Activated CD4-positive, CD25-positive, alpha-beta regulatory T cell (primary cell): ENCODE measurements around the gene PLSCR1.
"Not testable (repeated sequence)": the region's sequence is repeated elsewhere in the genome, so short reads cannot be mapped to it uniquely, and the experiment has no call there.

Source experiments
- DNase-seq, 4 experiments: peaks; one replicate each; lab custom pipeline; 2025; lab: John Stamatoyannopoulos, UW

Gene PLSCR1

DNA sequence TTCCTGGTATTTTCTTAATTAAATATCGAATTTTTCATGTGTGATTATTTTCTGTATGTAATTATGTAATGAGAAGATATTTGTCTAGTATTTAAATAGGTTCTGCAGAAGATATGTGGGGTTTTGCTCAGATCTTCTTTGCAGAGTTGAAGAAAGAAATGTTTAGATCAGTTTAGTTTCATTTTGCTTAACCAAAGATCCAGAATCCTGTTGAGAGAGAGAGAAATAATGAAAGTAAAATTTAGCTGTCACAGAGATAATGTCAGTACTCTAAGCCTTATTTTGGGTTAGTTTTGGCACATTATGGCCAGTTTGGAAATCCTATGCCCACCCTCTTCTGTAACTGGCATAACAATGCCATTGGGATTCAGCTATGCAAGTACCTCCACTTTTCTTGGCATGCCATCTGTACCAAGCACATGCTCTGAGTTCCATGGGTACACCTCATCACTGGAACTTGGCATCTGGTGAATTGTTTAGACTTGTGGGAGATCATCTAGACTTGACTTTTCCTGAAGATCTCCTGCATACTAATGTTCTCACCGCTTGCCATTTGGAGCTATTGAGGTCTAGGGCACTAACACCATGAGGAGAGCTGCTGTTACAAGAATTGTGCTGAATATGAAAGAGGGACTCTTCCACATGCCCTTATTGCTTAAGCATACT, 30.9 kb downstream of the PLSCR1 start:
- DNase-seq, result no peak

DNA sequence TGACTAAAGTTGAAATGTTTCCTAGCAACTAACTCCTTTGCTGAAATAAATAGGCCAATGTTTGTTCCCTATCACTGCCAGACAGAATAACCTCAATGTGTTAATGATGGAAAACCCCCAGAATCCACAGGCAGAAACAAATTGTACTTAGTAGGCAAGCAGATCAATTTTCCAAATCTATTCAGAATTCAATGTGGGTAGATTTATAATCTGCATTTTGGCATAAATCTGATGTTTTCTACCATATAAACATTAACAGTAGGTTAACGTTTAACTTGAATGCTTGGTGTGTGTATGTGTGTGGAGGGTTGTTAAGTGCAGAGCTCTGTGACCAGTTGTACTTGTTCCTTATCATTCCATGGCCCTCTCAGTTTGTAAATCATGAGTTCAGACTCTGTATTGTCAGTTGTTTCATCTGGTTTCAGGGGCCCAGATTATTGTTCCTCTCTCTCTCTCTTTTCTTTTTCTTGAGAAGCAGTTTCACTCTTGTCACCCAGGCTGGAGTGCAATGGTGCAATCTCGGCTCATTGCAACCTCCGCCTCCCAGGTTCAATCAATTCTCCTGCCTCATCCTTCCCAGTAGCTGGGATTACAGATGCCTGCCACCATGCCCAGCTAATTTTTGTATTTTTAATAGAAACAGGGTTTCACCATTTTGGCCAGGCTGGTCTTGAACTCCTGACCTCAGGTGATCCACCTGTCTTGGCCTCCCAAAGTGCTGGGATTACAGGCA, 32.8 kb downstream of the PLSCR1 start:
- DNase-seq, result no peak

DNA sequence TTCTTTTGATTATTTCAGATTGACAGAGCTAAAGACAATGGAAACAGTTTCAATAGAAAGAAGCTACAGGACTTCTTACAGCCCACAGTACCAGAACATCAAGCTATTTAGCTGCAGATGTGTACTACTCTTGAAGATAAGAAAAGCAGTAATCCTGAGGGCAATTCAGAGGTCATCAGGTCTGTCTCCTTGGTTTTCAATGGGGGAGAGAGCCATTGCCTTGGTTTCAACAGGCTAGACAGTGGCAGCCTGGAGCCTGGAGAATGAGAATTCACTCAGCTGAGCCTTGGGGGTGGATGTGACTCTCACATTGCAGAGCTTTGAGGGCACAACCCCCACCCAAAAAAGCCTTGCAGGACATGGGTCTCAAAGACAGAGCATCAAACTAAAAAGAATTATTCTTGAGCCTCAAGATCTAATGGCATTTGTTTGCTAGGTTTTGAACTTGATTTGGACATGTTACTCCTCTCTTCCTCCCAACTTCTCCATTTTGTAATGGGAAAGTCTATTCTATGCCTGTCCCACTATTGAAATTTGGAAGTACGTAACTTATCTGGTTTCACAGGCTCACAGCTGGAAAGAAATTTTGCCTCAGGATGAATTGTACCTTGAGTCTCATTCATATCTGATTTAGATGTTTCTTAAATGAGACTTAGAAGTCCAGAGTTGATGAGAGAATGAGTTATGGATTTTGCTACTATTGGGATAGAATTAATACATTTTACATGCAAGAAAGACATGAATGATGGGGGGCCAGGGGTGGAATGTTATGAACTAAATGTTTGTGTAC, 36.9 kb downstream of the PLSCR1 start:
- DNase-seq, result no peak

DNA sequence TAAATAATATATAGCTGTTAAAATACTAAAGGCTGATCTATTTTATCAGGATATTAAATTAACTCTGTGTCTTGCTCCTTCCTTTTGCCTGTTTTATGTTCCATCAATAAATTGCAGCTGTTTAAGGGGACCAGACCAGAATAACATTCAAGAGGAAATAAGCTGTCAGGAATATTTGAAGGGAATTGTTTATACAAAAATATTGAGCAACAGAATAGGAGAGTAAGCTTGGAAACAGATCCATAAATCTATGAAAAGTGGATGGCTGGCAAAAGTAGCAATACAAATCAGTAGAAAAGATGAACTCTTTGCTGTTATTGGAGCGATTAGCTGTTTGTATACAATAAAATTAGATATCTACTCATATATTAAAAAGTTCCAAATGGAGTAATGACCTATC, 38.9 kb downstream of the PLSCR1 start:
- DNase-seq, result no peak

DNA sequence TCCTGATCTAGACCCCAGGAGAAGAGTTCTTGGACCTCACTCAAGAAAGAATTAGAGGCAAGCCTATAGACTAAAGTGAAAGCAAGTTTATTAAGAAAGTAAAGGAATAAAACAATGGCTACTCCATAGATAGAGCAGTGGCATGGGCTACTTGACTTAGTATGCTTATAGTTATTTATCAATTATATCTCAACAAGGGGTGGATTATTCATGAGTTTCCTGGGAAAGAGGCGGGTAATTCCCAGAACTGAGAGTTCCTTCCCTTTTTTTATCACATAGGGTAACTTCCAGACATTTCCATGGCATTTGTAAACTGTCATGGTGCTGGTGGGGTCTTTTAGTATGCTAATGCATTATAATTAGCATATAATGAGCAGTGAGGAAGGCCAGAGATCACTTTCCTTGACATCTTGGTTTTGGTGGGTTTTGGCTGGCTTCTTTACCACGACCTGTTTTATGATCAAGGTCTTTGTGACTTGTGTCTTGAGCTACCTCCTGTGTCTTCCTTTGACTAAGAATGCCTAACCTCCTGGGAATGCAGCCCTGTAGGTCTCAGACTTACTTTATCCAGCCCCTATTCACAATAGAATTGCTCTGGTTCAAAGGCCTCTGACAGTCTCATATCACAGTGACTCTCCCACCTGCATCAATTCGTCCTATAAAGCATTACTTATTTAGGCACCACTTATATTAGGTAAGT, 39.8 kb downstream of the PLSCR1 start:
- no peak for DNase-seq

DNA sequence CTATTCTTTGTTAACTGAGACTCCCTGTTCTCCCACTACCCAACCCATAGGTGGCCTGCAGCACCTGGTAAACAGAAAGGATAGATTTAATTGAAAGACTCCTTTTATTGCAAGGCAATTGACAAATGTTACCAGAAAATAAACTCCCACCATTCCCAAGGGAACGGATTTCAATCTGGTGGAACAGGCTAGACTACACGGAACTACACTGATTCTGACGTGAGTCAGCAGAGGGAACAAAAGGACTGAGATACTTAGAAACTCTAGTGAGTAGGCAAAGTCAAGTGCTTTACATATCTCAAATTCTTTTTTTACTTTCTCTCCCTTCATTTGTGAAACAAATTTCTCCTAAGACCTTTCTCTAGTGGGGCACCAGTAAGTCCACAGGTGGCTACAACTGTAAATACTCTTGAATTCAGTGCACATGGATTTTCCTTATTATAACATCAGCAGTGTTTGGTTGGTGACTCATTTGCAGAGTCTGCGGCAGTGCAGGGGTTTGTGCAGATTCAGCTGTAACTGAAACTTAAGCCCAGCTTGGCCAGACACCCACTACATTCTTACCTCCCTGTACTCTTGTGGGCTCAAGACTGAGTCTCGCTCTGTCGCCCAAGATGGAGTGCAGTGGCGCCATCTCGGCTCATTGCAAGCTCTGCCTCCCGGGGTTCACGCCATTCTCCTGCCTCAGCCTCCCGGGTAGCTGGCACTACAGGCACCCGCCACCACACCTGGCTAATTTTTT, 40.8 kb downstream of the PLSCR1 start:
- DNase-seq, result no peak

DNA sequence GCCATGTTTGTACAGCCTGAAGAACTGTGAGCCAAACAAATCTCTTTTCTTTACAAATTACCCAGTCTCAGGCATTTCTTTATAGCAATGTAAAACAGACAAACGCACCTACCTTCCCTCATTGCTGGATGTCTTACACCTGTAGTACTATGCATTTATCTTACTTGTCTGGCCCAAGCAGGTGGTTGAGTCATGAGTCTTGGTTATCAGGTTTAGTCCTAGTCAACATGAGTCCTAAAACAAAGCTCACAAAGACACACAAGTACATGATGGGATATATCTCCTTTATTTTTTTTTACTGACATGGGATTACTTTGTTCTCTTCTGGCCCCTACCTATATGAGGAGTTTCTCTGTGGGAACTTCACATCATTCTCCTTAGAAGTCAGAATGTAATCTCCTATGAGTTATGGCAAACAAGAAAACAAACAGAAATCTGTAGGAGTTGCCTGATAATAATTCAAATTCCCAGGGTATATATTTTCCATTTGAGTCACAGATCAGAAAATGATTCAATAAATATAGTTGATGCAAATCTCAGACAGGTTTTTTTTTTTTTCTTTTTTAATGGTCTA, 41.4 kb downstream of the PLSCR1 start:
- DNase-seq, result no peak

DNA sequence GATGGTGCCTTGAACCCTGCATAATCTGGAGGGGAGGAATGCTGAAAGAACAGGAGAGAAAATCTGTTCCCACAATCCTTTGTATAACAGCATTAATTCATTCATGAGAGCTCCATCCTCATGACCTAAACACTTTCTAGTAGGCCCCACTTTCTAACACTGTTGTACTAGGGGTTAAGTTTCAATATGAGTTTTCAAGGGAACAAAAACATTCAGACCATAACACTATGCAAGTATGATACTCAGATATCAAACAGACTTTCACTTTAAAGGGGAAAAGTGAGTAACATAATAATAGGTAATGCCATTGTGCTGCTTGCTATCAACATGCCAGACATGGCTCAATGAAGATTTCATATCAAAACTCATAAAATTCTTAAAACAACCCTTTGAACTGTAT, 42.7 kb downstream of the PLSCR1 start:
- DNase-seq, result no peak

DNA sequence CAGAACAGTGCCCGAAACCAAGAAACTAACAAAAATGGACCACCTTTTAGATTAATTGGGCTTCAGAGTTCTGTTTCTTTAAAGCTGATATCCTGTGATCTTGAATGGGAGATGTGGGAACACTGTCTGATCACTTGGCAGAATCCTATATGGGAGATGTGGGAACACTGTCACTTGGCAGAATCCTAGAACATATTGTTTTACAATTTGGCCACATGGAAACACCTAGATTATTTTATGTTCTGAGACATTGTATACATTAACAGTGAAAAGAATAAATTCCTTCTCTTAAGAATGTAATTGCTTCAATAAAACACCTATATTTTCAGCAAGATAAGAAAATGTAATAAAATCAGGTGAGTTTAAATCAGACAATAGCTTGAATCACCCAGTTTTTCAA, 44.7 kb downstream of the PLSCR1 start:
- DNase-seq, result no peak

DNA sequence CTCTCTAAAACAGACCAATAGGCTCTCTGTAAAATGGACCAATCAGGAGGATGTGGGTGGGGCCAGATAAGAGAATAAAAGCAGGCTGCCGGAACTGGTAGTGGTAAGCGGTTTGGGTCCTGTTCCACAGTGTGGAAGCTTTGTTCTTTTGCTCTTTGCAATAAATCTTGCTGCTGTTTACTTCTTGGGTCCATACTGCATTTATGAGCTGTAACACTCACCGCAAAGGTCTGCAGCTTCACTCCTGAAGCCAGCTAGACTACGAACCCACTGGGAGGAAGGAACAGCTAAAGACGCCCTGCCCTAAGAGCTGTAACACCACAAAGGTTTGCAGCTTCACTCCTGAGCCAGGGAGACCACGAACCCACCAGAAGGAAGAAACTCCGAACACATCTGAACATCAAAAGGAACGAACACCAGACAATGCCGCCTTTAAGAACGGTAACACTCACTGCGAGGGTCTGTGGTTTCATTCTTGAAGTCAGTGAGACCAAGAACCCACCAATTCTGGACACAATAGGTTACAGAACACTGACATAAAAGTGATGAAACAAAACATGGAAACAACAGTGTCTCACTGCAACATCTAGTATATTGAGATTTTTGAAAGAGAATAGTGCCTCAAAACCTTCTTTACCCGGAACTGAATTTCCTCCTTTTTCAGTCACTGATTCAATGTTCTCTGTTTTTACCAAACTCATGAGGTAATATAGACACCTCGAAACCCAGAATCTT, 46.2 kb downstream of the PLSCR1 start:
- DNase-seq, result no peak

DNA sequence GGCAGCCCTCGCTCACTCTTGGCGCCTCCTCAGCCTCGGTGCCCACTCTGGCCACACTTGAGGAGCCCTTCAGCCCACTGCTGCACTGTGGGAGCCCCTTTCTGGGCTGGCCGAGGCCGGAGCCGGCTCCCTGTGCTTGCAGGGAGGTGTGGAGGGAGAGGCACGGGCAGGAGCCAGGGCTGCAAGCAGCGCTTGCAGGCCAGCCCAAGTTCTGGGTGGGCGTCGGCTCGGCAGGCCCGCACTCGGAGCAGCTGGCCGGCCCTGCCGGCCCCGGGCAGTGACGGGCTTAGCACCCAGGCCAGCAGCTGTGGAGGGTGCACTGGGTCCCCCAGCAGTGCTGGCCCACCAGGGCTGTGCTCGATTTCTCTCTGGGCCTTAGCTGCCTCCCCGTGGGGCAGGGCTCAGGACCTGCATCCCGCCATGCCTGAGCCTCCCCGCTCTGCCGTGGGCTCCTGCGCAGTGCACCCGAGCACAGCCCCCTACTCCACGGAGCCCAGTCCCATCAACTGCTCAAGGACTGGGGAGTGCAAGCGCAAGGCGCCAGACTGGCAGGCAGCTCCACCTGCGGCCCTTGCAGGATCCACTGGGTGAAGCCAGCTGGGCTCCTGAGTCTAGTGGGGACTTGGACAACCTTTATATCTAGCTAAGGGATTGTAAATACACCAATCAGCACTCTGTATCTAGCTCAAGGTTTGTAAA, 47.1 kb downstream of the PLSCR1 start:
- not testable (repeated sequence) for DNase-seq

DNA sequence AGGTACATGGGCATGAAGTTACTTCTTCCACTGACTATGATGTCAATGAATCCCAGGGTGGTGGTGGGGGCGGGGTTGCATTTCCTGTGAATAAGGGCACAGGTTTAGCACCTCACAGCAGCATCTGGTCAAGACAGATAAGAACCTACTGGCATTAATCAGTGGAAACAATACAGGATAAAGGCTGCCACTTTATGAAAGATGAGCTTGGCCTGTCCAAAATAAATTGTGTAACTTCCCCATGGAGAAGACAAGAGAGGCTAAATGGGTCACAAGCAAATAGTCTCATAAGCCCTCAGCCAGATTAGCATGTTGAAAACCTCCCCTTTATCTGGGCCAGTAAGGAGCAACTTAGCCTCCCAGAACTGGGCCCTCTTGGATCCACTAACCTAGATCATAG, 47.7 kb downstream of the PLSCR1 start:
- DNase-seq, result no peak

DNA sequence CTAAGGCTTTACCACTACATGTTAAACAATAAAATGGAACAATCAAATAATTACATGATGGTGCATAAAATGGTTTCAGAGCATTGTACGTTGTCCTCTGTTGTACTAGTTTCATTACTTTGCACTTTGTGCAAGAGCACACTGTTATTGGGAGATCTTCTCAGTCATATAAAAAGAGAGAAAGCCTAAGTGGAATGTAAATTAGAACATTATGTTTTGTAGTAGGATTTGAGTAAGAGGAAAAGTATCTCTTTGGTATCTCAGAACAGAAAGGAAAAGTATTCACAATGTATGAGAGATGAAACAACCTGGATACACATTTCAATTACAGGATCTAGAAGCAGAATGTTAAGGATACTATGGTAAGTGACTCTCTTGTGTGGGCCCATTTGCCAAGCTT, 48.2 kb downstream of the PLSCR1 start:
- no peak for DNase-seq

DNA sequence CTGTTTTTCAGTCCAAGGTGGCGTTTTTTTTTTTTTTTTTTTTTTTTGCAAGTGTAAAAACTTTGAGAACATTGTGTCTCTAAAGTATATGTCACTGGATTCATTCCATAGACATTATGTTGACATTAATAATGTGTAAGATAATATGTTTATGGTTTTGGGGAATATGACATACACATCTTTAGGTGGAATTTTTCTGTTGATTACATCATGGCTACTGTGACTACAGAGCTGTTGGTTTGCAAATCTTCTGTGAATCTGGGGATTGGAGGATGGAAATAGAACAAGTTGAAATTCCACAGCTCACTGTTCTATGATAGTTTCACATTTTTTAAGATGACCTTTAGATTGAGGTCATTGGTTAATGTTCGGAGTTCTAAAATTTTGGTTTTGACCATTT, 50.6 kb downstream of the PLSCR1 start:
- no peak for DNase-seq

DNA sequence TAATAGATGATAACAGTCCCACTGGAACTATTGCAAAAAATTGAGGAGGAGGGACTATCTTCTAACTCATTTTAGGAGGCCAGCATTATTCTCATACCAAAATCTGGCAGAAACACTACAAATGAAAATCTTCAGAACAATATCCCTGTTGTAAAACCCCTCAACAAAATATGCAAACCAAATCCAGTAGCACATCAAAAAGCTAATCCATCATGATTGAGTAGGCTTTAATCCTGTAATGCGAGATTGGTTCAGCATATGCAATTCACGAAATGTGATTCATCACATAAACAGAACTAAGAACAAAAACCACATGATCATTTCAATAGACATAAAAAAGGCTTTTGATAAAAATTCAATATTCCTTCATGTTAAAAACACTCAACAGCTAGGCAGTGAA, 51.2 kb downstream of the PLSCR1 start:
- no peak for DNase-seq

DNA sequence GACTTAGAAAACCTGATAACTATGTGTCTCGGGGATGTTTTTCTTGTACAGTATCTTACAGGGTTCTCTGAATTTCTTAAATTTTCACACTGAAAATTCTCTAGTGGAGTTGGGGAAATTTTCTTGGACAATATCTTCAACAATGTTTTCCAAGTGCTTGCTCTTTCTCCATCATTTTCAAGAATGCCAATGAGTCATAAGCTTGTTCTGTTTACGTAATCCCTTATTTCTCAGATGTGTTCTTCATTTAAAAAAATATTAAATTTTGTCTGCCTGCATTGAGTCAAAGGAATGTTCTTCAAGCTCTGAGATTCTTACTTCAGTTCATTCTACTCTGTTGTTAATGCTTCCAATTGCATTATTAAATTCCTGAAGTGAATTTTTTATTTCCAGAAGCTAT, 53.1 kb downstream of the PLSCR1 start:
- no peak for DNase-seq

DNA sequence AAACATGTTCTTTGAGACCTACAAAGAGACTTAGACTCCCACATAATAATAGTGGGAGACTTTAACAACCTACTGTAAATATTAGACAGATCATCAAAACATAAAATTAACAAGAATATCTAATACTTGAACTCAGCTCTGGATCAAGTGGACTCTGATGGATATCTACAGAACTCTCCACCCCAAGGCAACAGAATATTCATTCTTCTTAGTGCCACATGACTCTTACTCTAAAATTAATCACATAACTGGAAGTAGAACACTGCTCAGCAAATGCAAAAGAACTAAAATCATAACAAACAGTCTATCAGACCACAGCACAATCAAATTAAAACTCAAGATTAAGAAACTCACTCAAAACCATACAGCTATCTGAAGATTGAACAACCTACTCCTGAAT, 59.1 kb downstream of the PLSCR1 start:
- DNase-seq, result no peak

DNA sequence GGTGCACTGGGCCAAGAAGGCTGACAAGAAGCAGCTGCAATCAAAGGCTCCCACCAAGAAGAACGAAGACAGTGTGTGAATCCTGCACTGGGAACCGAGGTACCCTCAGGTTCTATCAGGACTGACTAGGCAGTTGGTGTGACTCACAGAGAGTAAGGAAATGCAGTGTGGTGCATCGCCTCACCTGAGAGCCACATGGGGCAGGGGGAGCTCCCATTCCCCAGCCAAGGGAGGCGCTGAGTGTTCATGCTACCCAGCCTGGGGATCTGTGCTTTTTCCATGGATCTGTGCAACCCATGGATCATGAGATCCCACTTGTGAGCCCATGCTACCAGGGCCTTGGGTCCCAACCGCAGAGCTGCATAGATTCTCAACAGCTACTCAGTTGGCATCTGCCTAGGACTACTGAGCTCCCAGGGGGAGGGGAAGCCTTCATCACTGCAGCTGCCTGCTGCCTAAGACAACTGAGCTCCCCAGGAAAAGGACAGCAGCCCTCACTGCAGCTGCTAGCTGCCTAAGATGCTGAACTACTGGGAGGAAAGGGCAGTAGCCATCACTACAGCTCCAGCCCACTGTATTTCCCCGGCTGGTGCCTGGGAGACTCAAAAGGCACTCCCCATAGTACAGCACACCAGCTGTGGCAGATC, 68.2 kb downstream of the PLSCR1 start:
- no peak for DNase-seq

DNA sequence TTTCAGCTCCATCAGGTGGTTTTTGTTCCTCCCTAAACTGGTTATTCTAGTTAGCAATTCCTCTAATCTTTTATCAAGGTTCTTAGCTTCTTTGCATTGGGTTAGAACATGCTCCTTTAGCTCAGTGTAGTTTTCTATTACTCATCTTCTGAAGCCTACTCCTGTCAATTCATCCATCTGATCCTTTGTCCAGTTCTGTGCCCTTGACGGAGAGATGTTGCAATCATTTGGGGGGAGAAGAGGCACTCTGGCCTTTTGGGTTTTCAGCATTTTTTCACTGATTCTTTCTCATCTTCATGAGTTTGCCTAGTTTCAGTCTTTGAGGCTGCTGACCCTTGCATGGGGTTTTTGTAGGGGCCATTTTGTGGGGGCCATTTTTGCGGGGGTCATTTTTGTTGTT, 69.4 kb downstream of the PLSCR1 start:
- DNase-seq, result not testable (repeated sequence)

DNA sequence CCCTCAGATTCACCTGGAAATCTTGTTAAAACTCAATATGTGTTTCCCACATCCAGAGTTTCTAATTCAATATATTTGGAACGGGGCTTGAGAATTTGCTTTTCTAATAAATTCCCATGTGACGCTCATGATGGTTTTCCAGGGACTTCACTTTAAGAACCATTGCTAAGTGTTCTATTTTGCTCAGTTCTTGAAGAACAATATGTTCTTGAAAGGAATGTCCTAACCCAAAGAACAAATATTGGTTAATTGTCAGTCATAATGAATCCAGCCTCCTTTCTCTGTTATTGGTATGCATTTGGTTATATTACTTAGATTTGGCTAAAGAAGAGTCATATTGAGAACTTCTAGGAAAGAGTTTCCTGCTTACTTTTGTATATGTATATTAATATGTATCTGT, 70.7 kb downstream of the PLSCR1 start:
- no peak for DNase-seq
